Prostate gland (tissue), 2 donors: ENCODE data around the gene CD81. TPM values are rescaled to one million over a fixed set of nuclear protein-coding genes. Genes with fewer than 3 reads are reported as not detected.
"Not testable (repeated sequence)": the region's sequence is repeated elsewhere in the genome, so short reads cannot be mapped to it uniquely, and the experiment has no call there.

Experiments used
- DNase-seq: peaks from one replicate; pipeline ENCODE4 v3.0.0-alpha.2; 2019; ENCODE audit warnings: low spot score
- H3K27ac ChIP-seq, 2 donors: fragments of 200-600 bp; sonication (generic); 2 replicates each; pipeline ENCODE4 v1.5.1; 2017 to 2019
- H3K27me3 ChIP-seq: fragments of 200-600 bp; sonication (generic); replicated peaks from 2 replicates; pipeline ENCODE4 v1.5.1; 2019; ENCODE audit not compliant: insufficient read depth
- H3K36me3 ChIP-seq, 2 donors: fragments of 200-600 bp; sonication (generic); 1 replicate in 1 of 2; 2 replicates in 1 of 2; pipeline versions ENCODE4 v1.5.1 to v1.8.1; 2017 to 2019
- H3K4me1 ChIP-seq: fragments of 200-600 bp; sonication (generic); replicated peaks from 2 replicates; pipeline ENCODE4 v1.5.1; 2019
- H3K4me3 ChIP-seq, 2 donors: fragments of 200-600 bp; sonication (generic); 2 replicates each; pipeline ENCODE4 v1.5.1; 2017 to 2019
- H3K9me3 ChIP-seq: fragments of 200-600 bp; sonication (generic); 2 replicates; pipeline ENCODE4 v1.5.1; 2017
- CTCF ChIP-seq, 4 experiments: fragments of 200-600 bp in 2 of 4; fragments of 450-650 bp in 2 of 4; sonication (generic) in 2 of 4; IDR thresholded peaks; 1 replicate in 3 of 4; 2 replicates in 1 of 4; pipeline ENCODE4 v1.5.1; 2016 to 2019; ENCODE audit warnings: antibody characterized with exemption in 4 of 4, mild to moderate bottlenecking in 2 of 4, moderate library complexity in 2 of 4
- POLR2A ChIP-seq: fragments of 450-650 bp; IDR thresholded peaks from one replicate; pipeline ENCODE4 v1.6.1; 2016; ENCODE audit warnings: antibody characterized with exemption, mild to moderate bottlenecking
- POLR2AphosphoS5 ChIP-seq: sonication (generic); formaldehyde crosslinking; IDR thresholded peaks from one replicate; pipeline ENCODE4 v1.6.1; 2017; ENCODE audit warnings: antibody characterized with exemption
- WGBS: methylation state at CpG from one replicate; pipeline ENCODE4 v1.1.5; 2018; 5-methylcytosine and 5-hydroxymethylcytosine counted together
- intact Hi-C: fragments of 100-400 bp; cut with DNase I; formaldehyde crosslinking; loops from one replicate; pipeline ENCODE4 v1.14.2; 2022
- total RNA-seq, 2 donors: library from RNA; depleted of rRNA; stranded (reverse); fragments of >200 nt; gene quantifications; one replicate each; pipeline ENCODE4 v1.1.0, GENCODE V29; 2016

The CD81 gene
- total RNA-seq, 2 donors from 2014 or later: 472 to 927 TPM

DNA sequence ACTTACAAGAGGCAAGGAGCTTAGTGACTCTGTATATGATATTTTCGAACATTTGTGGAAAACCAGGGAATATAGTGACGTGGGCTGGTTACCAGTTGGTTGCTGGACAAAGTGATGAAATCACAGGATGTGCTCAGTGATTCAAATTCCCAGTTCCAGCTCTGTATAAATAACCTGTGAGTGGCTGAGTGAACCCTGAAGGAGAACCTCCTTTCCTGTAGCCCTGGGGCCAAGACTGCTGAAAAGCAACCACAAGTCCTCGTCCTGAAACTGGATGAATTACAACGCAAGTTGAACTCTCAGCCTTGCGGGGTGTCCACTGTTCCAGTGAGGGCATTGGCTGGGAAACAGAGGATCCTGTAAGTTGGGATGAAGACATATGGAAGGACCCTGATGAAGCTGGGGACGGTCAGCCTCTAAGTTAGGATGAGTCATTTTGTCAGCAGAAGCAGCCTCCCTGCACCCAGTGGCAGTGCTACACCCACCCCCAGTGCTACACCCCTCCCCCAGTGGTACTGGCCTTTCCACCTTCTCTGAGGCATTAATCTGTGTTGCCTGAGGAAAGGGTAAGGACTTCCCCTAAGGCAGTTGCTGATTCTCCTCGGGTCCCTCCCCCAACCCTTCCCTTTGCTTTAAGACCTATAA, 22.0 kb upstream of the CD81 start:
- Histone ChIP-seq H3K4me3 (no peak overlapping the region), H3K27me3 (no peaks in the 10 kb centered on the region), H3K4me1 (no peaks in the 10 kb centered on the region), H3K36me3 (no peaks in the 10 kb centered on the region), H3K9me3 (no peaks in the 10 kb centered on the region), H3K27ac (no peak overlapping the region)
- intact Hi-C loops: no loop called here
- DNase-seq: no peak
- TF ChIP-seq POLR2A: no peak
- 77% methylated on average over 7 of the region's 7 CpGs for WGBS

DNA sequence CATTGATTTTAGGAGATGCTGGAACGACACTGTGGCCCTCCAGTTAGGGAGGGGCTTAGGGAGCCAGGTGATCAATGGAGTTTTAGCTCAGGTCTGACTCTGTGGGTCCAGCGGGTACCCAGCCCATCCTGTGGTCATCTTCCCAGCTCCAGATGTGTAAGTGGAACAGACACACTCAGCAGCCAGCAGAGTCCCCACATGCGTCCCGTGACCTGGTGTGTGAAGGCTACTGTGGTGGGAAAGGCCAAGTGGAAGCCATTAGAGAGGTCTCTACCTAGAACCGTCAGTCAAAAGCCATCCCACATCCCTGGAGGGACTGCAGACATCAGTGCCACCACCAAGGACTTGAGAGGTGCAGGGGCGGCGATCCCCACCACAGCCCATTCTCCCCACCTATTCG, 19.9 kb upstream of the CD81 start:
- DNase-seq: no peak
- intact Hi-C loops: no loop called here
- no peaks in the 10 kb centered on the region for H3K9me3 ChIP-seq
- H3K27ac ChIP-seq: no peak overlapping the region
- no peaks in the 10 kb centered on the region for H3K27me3 ChIP-seq
- H3K4me3 ChIP-seq: no peak overlapping the region
- no peaks in the 10 kb centered on the region for H3K4me1 ChIP-seq
- no peak for TF ChIP-seq CTCF (IDR thresholded peaks at IDR 0.05)
- no peak for TF ChIP-seq POLR2AphosphoS5
- TF ChIP-seq POLR2A: no peak
- no peaks in the 10 kb centered on the region for H3K36me3 ChIP-seq
- WGBS: 68% methylated on average over 8 of the region's 8 CpGs

DNA sequence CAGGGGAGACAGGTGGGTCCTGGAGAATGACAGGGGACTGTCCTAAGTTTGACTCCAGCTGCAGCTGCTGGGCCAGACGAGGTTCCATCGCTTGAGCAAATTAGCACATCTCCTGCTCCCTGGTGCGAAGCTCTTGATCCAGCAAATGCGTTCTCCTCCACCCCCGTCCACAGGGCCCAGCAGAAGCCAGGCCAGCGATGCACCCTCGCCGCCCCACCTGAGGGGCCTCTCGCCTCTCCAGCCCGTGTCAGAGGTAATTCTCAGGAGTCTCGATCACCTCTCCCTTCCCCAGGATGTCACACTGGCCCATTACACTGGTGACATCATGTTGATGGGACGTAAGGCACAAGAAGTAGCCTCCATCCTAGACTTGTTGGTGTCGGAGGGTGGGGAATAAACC, 19.5 kb upstream of the CD81 start:
- H3K27ac ChIP-seq, H3K9me3 ChIP-seq, H3K27me3 ChIP-seq, DNase-seq, H3K4me1 ChIP-seq, intact Hi-C loops, H3K36me3 ChIP-seq, H3K4me3 ChIP-seq: not testable (repeated sequence)
- WGBS: 95% methylated on average over 13 of the region's 13 CpGs

- 90% methylated on average over 11 of the region's 11 CpGs for WGBS
- no peak for TF ChIP-seq CTCF (IDR thresholded peaks at IDR 0.05)
- TF ChIP-seq POLR2A: no peak
Measured at GRCh38 chr11:2358754-2359442, 18.2 kb upstream of the CD81 start.

DNA sequence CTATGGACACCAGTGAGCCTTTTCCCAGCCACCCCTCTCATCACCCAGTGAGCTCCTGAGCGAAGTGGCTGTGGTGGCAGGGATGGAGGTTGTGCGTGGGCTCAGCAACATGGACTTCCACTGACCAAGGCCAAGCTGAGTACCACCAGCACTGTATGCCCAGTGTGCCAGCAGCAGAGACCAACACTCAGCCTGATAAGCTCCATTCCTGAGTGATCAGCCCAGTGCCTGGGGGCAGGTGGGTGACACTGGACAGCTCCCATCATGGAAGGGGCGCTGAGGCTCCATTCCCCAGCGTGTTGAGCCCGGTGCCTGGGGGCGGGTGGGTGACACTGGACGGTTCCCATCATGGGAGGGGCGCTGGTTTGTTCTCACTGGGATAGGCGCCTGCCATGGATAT, 17.6 kb upstream of the CD81 start:
- DNase-seq: no peak
- H3K27ac ChIP-seq: no peak overlapping the region
- intact Hi-C loops: no loop called here
- TF ChIP-seq POLR2A (no peak), CTCF (IDR thresholded peaks at IDR 0.05) (no peak), POLR2AphosphoS5 (no peak)
- H3K4me1 ChIP-seq: no peaks in the 10 kb centered on the region
- WGBS: 88% methylated on average over 9 of the region's 9 CpGs
- no peaks in the 10 kb centered on the region for H3K36me3 ChIP-seq
- H3K4me3 ChIP-seq: no peak overlapping the region
- no peaks in the 10 kb centered on the region for H3K27me3 ChIP-seq
- no peaks in the 10 kb centered on the region for H3K9me3 ChIP-seq

More at GRCh38 chr11:2358754-2359442, 18.2 kb upstream of the CD81 start:
- Histone ChIP-seq H3K36me3 (no peaks in the 10 kb centered on the region), H3K27me3 (no peaks in the 10 kb centered on the region), H3K4me3 (no peak overlapping the region), H3K9me3 (no peaks in the 10 kb centered on the region), H3K4me1 (no peaks in the 10 kb centered on the region), H3K27ac (no peak overlapping the region)
- no peak for DNase-seq
- intact Hi-C loops: no loop called here

DNA sequence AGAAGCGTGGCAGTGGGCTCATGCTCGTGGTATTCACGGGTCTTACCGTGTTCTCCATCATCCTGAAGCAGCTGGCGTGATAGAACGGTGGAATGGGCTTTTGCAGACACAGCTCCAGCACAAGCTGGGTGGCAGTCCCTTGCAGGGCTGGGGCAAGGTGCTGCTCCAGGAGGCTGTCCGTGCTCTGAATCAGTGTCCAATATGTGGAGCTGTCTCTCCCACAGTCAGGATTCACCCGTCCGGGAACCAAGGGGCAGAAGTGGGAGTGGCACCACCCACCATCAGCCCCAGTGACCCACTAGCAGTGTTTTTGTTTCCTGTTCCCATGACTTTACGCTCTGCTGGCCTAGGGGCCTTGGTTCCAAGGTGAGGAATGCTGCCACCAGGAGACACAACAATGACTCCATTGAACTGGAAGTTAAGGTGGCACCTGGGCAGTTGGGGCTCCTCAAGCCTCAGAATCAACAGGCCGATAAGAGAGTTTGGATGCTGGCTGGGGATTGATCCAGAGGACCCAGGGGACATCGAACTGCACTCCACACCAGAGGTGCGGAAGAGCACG, 16.9 kb upstream of the CD81 start:
- Histone ChIP-seq H3K27ac (no peak overlapping the region), H3K4me3 (no peak overlapping the region), H3K9me3 (no peaks in the 10 kb centered on the region), H3K27me3 (no peaks in the 10 kb centered on the region), H3K36me3 (no peaks in the 10 kb centered on the region), H3K4me1 (no peaks in the 10 kb centered on the region)
- no peak for DNase-seq
- TF ChIP-seq POLR2A (no peak), CTCF (IDR thresholded peaks at IDR 0.05) (no peak), POLR2AphosphoS5 (no peak)
- intact Hi-C loops: no loop called here
- 90% methylated on average over 14 of the region's 14 CpGs for WGBS
